ENCODE measurements around the gene CAPN2.

DNA sequence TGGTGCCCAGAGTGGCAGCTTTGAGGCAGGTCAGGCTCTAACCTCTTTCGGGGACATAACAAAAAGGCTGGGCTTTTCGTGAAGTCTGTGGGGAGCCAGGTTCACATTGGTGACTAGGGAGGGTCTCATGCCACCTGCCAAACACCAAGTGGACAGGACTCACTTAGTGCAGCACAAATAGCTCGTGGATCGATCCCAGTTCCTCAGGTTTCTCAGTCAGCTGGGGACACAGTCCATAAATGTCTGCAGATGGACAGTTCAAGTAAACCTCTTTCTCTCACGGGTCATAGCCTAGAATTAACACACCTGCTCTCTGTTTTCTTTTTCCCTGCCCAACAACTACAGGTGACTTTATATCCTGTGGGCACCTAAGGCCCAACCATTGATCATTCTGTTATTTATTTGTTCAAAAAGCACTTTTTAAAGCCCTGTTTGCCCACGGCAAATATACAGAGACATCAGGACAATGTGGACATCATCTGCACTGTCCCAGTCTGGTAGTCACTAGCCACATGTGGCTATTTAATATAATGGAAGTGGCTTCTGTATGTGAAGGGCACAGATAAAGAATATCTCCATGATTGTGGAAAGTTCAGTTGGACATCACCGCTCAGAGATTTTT, 53.5 kb downstream of the CAPN2 start:
- TF ChIP-seq, protein P1, sequence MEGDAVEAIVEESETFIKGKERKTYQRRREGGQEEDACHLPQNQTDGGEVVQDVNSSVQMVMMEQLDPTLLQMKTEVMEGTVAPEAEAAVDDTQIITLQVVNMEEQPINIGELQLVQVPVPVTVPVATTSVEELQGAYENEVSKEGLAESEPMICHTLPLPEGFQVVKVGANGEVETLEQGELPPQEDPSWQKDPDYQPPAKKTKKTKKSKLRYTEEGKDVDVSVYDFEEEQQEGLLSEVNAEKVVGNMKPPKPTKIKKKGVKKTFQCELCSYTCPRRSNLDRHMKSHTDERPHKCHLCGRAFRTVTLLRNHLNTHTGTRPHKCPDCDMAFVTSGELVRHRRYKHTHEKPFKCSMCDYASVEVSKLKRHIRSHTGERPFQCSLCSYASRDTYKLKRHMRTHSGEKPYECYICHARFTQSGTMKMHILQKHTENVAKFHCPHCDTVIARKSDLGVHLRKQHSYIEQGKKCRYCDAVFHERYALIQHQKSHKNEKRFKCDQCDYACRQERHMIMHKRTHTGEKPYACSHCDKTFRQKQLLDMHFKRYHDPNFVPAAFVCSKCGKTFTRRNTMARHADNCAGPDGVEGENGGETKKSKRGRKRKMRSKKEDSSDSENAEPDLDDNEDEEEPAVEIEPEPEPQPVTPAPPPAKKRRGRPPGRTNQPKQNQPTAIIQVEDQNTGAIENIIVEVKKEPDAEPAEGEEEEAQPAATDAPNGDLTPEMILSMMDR (IDR thresholded peaks at IDR 0.05): no peak
- no peak for TF ChIP-seq EZH2 (IDR thresholded peaks at IDR 0.05; ENCODE audit: borderline replicate concordance, insufficient read depth, low read depth, low read length, poor library complexity, severe bottlenecking)
